B cell (primary cell): Measurements from ENCODE around the gene SIPA1. TPM values are rescaled to one million over a fixed set of nuclear protein-coding genes. Genes with fewer than 3 reads are reported as not detected.
"Not testable (repeated sequence)": the region's sequence is repeated elsewhere in the genome, so short reads cannot be mapped to it uniquely, and the experiment has no call there.

ENCODE experiments used
- ATAC-seq: fragments of 200-7000 bp; cut with Tn5 transposase; one replicate; pipeline ENCODE4 v1.10.0; 2021; ENCODE audit warnings: low read depth, mild to moderate bottlenecking, moderate number of reproducible peaks, moderate library complexity
- CTCF ChIA-PET: fragments of 350-600 bp; sonication (Branson Sonifier 250); formaldehyde crosslinking; loops from one replicate; lab custom pipeline; 2021; ENCODE audit warnings: antibody characterized with exemption, inconsistent platforms; lab: Charles Lee
- POLR2A ChIA-PET: fragments of 350-600 bp; sonication (Branson Sonifier 250); formaldehyde crosslinking; loops from one replicate; lab custom pipeline; 2021; ENCODE audit warnings: antibody characterized with exemption; lab: Charles Lee
- DNase-seq: peaks from one replicate; pipeline ENCODE4 v3.0.0; 2013
- H2AFZ ChIP-seq: 2 replicates; pipeline ENCODE4 v1.6.1; 2012; ENCODE audit warnings: mild to moderate bottlenecking, low read depth, low read length; ENCODE audit not compliant: insufficient read depth, poor library complexity, severe bottlenecking
- H3K27ac ChIP-seq, 2 donors: 1 replicate in 1 of 2; 2 replicates in 1 of 2; pipeline ENCODE4 v1.5.1; 2012 to 2013; ENCODE audit warnings: low read length in 2 of 2, mild to moderate bottlenecking in 2 of 2, moderate library complexity in 1 of 2
- H3K27me3 ChIP-seq, 4 experiments: fragments of 200-600 bp in 1 of 4; sonication (generic) in 1 of 4; replicated peaks in 1 of 4; 1 replicate in 2 of 4; 2 replicates in 2 of 4; pipeline versions ENCODE4 v1.6.1 to v1.7.0; 2013 to 2016; ENCODE audit warnings: low read length in 3 of 4, mild to moderate bottlenecking in 2 of 4, mixed read lengths in 1 of 4, moderate library complexity in 1 of 4; ENCODE audit not compliant: insufficient read depth in 4 of 4, control insufficient read depth in 3 of 4; ENCODE audit errors: control extremely low read depth in 1 of 4
- H3K36me3 ChIP-seq, 2 experiments: replicated peaks in 1 of 2; 1 replicate in 1 of 2; 2 replicates in 1 of 2; pipeline versions ENCODE4 v1.6.1 to v1.7.1; 2013; ENCODE audit warnings: low read length in 1 of 2; ENCODE audit not compliant: insufficient read depth in 2 of 2, control insufficient read depth in 1 of 2; ENCODE audit errors: control extremely low read depth in 1 of 2, extremely low read depth in 1 of 2
- H3K4me1 ChIP-seq, 2 donors: fragments of 200-600 bp in 1 of 2; sonication (generic) in 1 of 2; 1 replicate in 1 of 2; 2 replicates in 1 of 2; pipeline versions ENCODE4 v1.5.1 to v1.6.1; 2013 to 2017; ENCODE audit warnings: low read length in 2 of 2; ENCODE audit not compliant: control insufficient read depth in 2 of 2, insufficient read depth in 2 of 2
- H3K4me2 ChIP-seq: replicated peaks from 2 replicates; pipeline ENCODE3; 2012; ENCODE audit warnings: mild to moderate bottlenecking, low read depth, low read length; ENCODE audit not compliant: poor library complexity, severe bottlenecking
- H3K4me3 ChIP-seq, 5 experiments: fragments of 200-600 bp in 1 of 5; sonication (generic) in 1 of 5; 1 replicate in 3 of 5; 2 replicates in 2 of 5; pipeline versions ENCODE4 v1.5.1 to v1.7.0; 2011 to 2016; ENCODE audit warnings: low read length in 4 of 5, mild to moderate bottlenecking in 4 of 5, low read depth in 2 of 5, control low read depth in 1 of 5, moderate library complexity in 1 of 5; ENCODE audit not compliant: insufficient read depth in 1 of 5; ENCODE audit errors: control extremely low read depth in 1 of 5, extremely low read depth in 1 of 5
- H3K79me2 ChIP-seq: fragments of 200-600 bp; sonication (generic); one replicate; pipeline ENCODE4 v1.6.0; 2016; ENCODE audit warnings: low read length; ENCODE audit not compliant: control insufficient read depth, insufficient read depth
- H3K9ac ChIP-seq: fragments of 200-600 bp; sonication (generic); 2 replicates; pipeline ENCODE4 v1.6.1; 2017; ENCODE audit warnings: mild to moderate bottlenecking, low read length, moderate library complexity
- H3K9me3 ChIP-seq, 3 donors: one replicate each; pipeline versions ENCODE4 v1.6.1 to v1.7.1; 2013; ENCODE audit warnings: low read length in 2 of 3; ENCODE audit not compliant: control insufficient read depth in 2 of 3, insufficient read depth in 1 of 3; ENCODE audit errors: control extremely low read depth in 1 of 3
- H4K20me1 ChIP-seq: 2 replicates; pipeline ENCODE4 v1.6.0; 2012; ENCODE audit warnings: mild to moderate bottlenecking, low read length; ENCODE audit not compliant: insufficient read depth, control insufficient read depth, poor library complexity, severe bottlenecking
- H3K27ac Mint-ChIP-seq: one replicate; pipeline ENCODE4 v1.8.0; 2021; ENCODE audit warnings: mixed read lengths
- H3K27me3 Mint-ChIP-seq: one replicate; pipeline ENCODE4 v1.8.0; 2021; ENCODE audit warnings: mixed read lengths
- H3K4me1 Mint-ChIP-seq: one replicate; pipeline ENCODE4 v1.8.0; 2021; ENCODE audit warnings: mixed read lengths
- H3K4me3 Mint-ChIP-seq: one replicate; pipeline ENCODE4 v1.8.0; 2021; ENCODE audit warnings: mixed read lengths
- H3K9me3 Mint-ChIP-seq: one replicate; pipeline ENCODE4 v1.8.0; 2022; ENCODE audit warnings: mixed read lengths; ENCODE audit not compliant: insufficient read depth
- CTCF ChIP-seq: fragments of 200-600 bp; IDR thresholded peaks from one replicate; pipeline ENCODE4 v1.8.0; 2022; ENCODE audit warnings: antibody characterized with exemption, mild to moderate bottlenecking
- EZH2 ChIP-seq: IDR thresholded peaks from 2 replicates; pipeline ENCODE4 v1.6.1; 2012; ENCODE audit warnings: borderline replicate concordance, low read depth, mild to moderate bottlenecking, moderate library complexity, low read length; ENCODE audit not compliant: insufficient read depth, poor library complexity, severe bottlenecking
- WGBS: methylation state at CpG from one replicate; pipeline ENCODE4 v1.1.5; 2013; ENCODE audit warnings: missing lambda C conversion rate; ENCODE audit not compliant: insufficient coverage; 5-methylcytosine and 5-hydroxymethylcytosine counted together
- intact Hi-C: fragments of 100-400 bp; cut with micrococcal nuclease; formaldehyde crosslinking; loops from one replicate; pipeline ENCODE4 v1.10.0; 2022
- polyA plus RNA-seq: library from polyadenylated mRNA; depleted of rRNA; stranded (reverse); fragments of >200 nt; gene quantifications from 2 replicates; pipeline ENCODE4 v1.2.3, GENCODE V29; 2012
- total RNA-seq, 2 donors: library from RNA; stranded (reverse); fragments of 120-200 nt in 1 of 2; gene quantifications; 1 replicate in 1 of 2; 2 replicates in 1 of 2; pipeline versions ENCODE4 v1.2.3 to v1.2.4, GENCODE V29; 2013 to 2022

The SIPA1 gene
- total and polyA plus RNA-seq, 2 donors (not counting 1 experiment from before 2014, with no cell fraction given) = 314 to 448 TPM

GRCh38 chr11:65660908-65661307 is 23.0 kb downstream of the SIPA1 start:
- H3K9me3 ChIP-seq, intact Hi-C loops, H2AFZ ChIP-seq, ATAC-seq, H3K27me3 ChIP-seq, H3K27me3 Mint-ChIP-seq, H3K9me3 Mint-ChIP-seq, H3K9ac ChIP-seq, H3K4me3 ChIP-seq, DNase-seq: not testable (repeated sequence)
- peak overlapping the region in 1 of 2 donors; percentile 100 for H3K27ac ChIP-seq
- ChIA-PET POLR2A (interaction anchor here (3.1 to 4.5 kb wide), 2 partner anchors 8 to 22 kb away, joined by 10 to 56 read pairs; partner anchors contain the start of gene SIPA1), CTCF (interaction anchor here (0.8 to 1.1 kb wide), 3 partner anchors 13 to 51 kb away, joined by 3 read pairs; partner anchors contain the start of gene KAT5)
- WGBS = 99% methylated on average over 7 of the region's 9 CpGs
- peaks cover 0 to 56% of the 10 kb centered on the region in 2 experiments for H3K36me3 ChIP-seq
- peaks cover 40% of the 10 kb centered on the region for H3K79me2 ChIP-seq
- H4K20me1 ChIP-seq = peaks cover 57% of the 10 kb centered on the region
- peak overlapping the region; percentile 78 for H3K27ac Mint-ChIP-seq
- peaks cover 41% of the 10 kb centered on the region for H3K4me1 Mint-ChIP-seq
- peak overlapping the region; percentile 84 for H3K4me3 Mint-ChIP-seq
- peaks cover 19 to 32% of the 10 kb centered on the region in 2 donors for H3K4me1 ChIP-seq
- peak overlapping the region; percentile 84 for H3K4me2 ChIP-seq

GRCh38 chr11:65661599-65662246 is 23.8 kb downstream of the SIPA1 start:
- Mint-ChIP-seq H3K27me3 (no peaks in the 10 kb centered on the region), H3K4me3 (peak overlapping the region; percentile 84), H3K4me1 (peaks cover 37% of the 10 kb centered on the region), H3K9me3 (no peaks in the 10 kb centered on the region), H3K27ac (peak overlapping the region; percentile 80)
- ATAC-seq (no peak), DNase-seq (peak; percentile 29)
- POLR2A ChIA-PET = interaction anchor here (0.6 to 4.5 kb wide), 5 partner anchors 9 to 1417 kb away, joined by 3 to 56 read pairs (median 14); partner anchors contain the start of genes MAP3K11, PCNX3 and SIPA1
- WGBS = 94% methylated on average over 15 of the region's 25 CpGs
- Histone ChIP-seq H3K27me3 (no peaks in the 10 kb centered on the region), H3K9me3 (no peaks in the 10 kb centered on the region), H3K9ac (peak overlapping the region; percentile 99), H2AFZ (no peak overlapping the region), H4K20me1 (peaks cover 51% of the 10 kb centered on the region), H3K4me1 (peaks cover 19 to 32% of the 10 kb centered on the region in 2 donors), H3K79me2 (peaks cover 47% of the 10 kb centered on the region), H3K27ac (peak overlapping the region; percentile 75 to 100), H3K36me3 (peaks cover 0 to 52% of the 10 kb centered on the region in 2 experiments), H3K4me3 (peak overlapping the region; percentile 85 to 97 (median 93)), H3K4me2 (peak overlapping the region; percentile 84)
- CTCF ChIA-PET = interaction anchor here (0.8 to 2.6 kb wide), 5 partner anchors 12 to 50 kb away, joined by 3 to 15 read pairs (median 3); partner anchors contain the start of genes KAT5 and SIPA1
- TF ChIP-seq EZH2 = no peak
- TF ChIP-seq CTCF = no peak
- intact Hi-C loops = loop anchor here (1.0 to 2.0 kb wide), 3 partner anchors 45 to 258 kb away; partner anchors contain the start of genes C11orf68, CFL1 and DRAP1
